ENCODE measurements around the gene TEAD1. TPM values are rescaled to one million over a fixed set of nuclear protein-coding genes. Genes with fewer than 3 reads are reported as not detected.

Gene TEAD1
- total and polyA plus RNA-seq, 2 donors (not counting 3 experiments of a cell fraction or from before 2014, with no cell fraction given) = 15.3 to 49.0 TPM

- no TSS peak for BruUV-seq (replicated peaks)
- peaks cover 19% of the 10 kb centered on the region for H3K79me2 ChIP-seq (ENCODE audit: control insufficient read depth, insufficient read depth, low read length)
- no peak overlapping the region for H3K4me2 ChIP-seq (ENCODE audit: insufficient read depth, low read length)
- H3K27ac ChIP-seq (ENCODE audit: insufficient read depth, low read depth, low read length) = no peak overlapping the region
- no peak for TF ChIP-seq MAX (IDR thresholded peaks at IDR 0.05; ENCODE audit: insufficient read depth, insufficient read length)
- no peak for TF ChIP-seq MYC (IDR thresholded peaks at IDR 0.05; ENCODE audit: low read depth, low read length)
- TF ChIP-seq FOS (IDR thresholded peaks at IDR 0.05; ENCODE audit: borderline replicate concordance, insufficient read depth, low read length) = no peak
- no peak for TF ChIP-seq GATA2 (IDR thresholded peaks at IDR 0.05; ENCODE audit: insufficient read depth, insufficient read length, low read depth, low read length)
- TF ChIP-seq POLR2AphosphoS5 (IDR thresholded peaks at IDR 0.05; ENCODE audit: insufficient read depth, low read depth, low read length) = no peak
- TF ChIP-seq CTCF (IDR thresholded peaks at IDR 0.05; ENCODE audit: extremely low read depth in 1 of 2, insufficient read depth in 1 of 2, low read depth in 1 of 2, low read length in 2 of 2) = no peak
- no peak for TF ChIP-seq POLR2A (IDR thresholded peaks at IDR 0.05; ENCODE audit: low read depth, low read length)
- TF ChIP-seq JUN (IDR thresholded peaks at IDR 0.05; ENCODE audit: borderline replicate concordance, insufficient read depth, insufficient read length, low read depth) = no peak
- no peak for TF ChIP-seq EZH2 (IDR thresholded peaks at IDR 0.05; ENCODE audit: borderline replicate concordance, low read depth, low read length, severe bottlenecking)
- no peaks in the 10 kb centered on the region for H3K27me3 ChIP-seq (ENCODE audit: control insufficient read depth in 2 of 2, insufficient read depth in 2 of 2, low read length in 2 of 2)
- no peak overlapping the region for H3K4me3 ChIP-seq (replicated peaks in 1 of 3; ENCODE audit: insufficient read depth in 1 of 3, low read depth in 1 of 3, low read length in 3 of 3)
- peaks cover 19% of the 10 kb centered on the region for H3K4me1 ChIP-seq (ENCODE audit: control insufficient read depth, extremely low read depth, insufficient read depth, low read length)
- no peak overlapping the region for H3K9ac ChIP-seq (replicated peaks; ENCODE audit: extremely low read depth, insufficient read depth, low read length)
- ChIA-PET CTCF (interaction anchor here (1.5 kb wide), 1 partner anchor 10 kb away, joined by 3 read pairs; no protein-coding TSS in a partner anchor), POLR2A (no interaction called here)
- dilution Hi-C loops (cut with MboI; ENCODE audit: extremely low pct_ligation_motif_present, low sequenced_read_pairs) (no loop called here), intact Hi-C loops (cut with micrococcal nuclease) (no loop called here)
- H2AFZ ChIP-seq (ENCODE audit: low read depth, low read length) = no peak overlapping the region
- no peak for DNase-seq (ENCODE audit: low read depth, low spot score)
- H3K36me3 ChIP-seq (ENCODE audit: control insufficient read depth in 2 of 2, extremely low read depth in 1 of 2, insufficient read depth in 2 of 2, low read length in 2 of 2) = no peaks in the 10 kb centered on the region
- FAIRE-seq = no peak
- H4K20me1 ChIP-seq (replicated peaks; ENCODE audit: control insufficient read depth, extremely low read depth, insufficient read depth, low read length) = no peaks in the 10 kb centered on the region
- H3K9me1 ChIP-seq (replicated peaks; ENCODE audit: control insufficient read depth, extremely low read depth, insufficient read depth, low read length) = no peaks in the 10 kb centered on the region
- H3K9me3 ChIP-seq (replicated peaks; ENCODE audit: control insufficient read depth, insufficient read depth, low read length) = no peaks in the 10 kb centered on the region
Observed at GRCh38 chr11:12717851-12718291, 43.6 kb downstream of the TEAD1 start.
